Hematopoietic multipotent progenitor cell treated with erythropoietin and hydrocortisone succinate and interleukin-3 and kit ligand, for 6 days (in vitro differentiated cells): ENCODE data around the gene LRPPRC.

ENCODE experiments used
- DNase-seq: peaks from one replicate; pipeline ENCODE4 v3.0.0-alpha.2; 2015

LRPPRC gene

GRCh38 chr2:43906448-43907109 is 89.2 kb downstream of the LRPPRC start:
- DNase-seq: no peak

GRCh38 chr2:43905871-43906270 is 89.9 kb downstream of the LRPPRC start:
- no peak for DNase-seq

- DNase-seq: no peak
Observed at GRCh38 chr2:43905371-43905803, 90.4 kb downstream of the LRPPRC start.

GRCh38 chr2:43899589-43899988 is 96.2 kb downstream of the LRPPRC start:
- DNase-seq: no peak

DNA sequence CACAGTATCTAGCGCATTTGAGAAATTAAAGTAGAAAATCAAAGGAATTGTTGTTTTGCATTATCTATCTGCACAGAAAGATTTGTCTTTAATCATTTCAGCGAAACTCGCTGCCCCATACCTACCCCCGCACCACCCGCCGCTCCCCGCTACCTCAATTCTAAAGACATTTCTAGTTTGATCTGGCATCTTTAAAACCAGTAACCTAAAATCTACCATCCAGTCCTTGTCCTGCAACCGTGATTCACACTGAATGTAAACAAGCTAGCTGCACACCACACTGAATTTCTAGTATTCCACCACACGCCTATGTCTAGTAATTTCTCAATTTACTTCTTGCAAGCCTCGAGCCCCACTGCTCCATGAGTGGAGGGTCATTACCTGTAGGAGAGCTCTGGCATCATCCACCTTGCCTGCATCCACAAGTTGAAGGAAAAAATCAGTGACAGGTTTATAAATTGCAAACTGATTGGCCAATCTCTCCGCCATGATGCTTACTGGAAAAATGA is 96.9 kb downstream of the LRPPRC start:
- no peak for DNase-seq

DNA sequence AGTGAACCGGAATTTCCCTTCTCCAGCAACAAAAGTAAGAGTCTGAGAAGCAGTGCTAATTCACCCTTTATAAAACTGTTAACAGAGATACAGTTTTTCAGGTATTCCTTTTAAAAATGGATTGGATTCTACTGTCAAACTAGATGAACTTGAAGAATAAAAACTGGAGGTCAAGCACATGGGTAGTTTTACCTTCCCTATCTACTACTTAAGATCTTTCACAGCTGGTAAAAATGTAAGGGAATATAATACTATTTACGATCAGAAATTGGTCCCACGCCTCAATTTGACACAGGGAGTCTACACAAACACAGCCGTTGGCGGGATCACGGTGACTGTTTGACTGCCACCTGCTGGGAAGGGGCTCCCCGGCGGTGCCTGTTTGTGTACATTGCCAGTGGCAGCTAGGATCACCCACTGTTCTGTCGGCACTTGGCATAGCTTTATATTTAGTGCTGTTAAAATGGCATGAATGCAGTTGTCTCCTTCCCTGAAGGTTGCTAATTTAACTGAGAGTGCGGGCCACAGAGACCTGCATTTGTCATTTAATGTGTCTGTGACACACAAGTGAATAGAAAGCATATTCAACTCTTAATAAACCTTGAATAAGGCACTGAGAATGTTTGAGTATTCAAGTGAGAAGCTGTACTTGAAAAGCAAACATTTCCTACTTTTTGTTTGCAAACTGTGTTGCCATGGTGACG is 97.5 kb downstream of the LRPPRC start:
- DNase-seq: peak; percentile 47

GRCh38 chr2:43897492-43897891 is 98.3 kb downstream of the LRPPRC start:
- peak; percentile 17 for DNase-seq

GRCh38 chr2:43896906-43897305 is 98.9 kb downstream of the LRPPRC start:
- DNase-seq: no peak

GRCh38 chr2:43894743-43895142 is 101.0 kb downstream of the LRPPRC start:
- peak; percentile 85 for DNase-seq

DNA sequence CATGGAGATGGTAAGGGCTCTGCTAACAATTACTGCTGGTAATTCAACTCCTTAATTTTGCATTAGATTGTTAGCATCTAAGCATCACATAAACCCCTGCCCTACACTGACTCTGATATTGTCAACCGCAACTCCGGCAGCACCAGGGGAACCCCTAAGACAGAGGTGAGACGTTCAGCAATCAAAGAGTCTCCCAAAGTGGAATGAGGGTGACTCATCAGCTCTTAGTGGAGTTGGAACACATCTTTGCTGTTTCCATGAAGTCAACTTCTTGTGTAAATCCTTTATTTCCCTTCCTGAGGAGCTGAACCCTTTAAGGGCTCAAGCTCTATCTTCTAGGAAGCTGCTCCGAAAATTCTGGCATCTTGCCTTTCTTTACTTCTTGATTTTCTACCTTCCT is 104.9 kb downstream of the LRPPRC start:
- no peak for DNase-seq

DNA sequence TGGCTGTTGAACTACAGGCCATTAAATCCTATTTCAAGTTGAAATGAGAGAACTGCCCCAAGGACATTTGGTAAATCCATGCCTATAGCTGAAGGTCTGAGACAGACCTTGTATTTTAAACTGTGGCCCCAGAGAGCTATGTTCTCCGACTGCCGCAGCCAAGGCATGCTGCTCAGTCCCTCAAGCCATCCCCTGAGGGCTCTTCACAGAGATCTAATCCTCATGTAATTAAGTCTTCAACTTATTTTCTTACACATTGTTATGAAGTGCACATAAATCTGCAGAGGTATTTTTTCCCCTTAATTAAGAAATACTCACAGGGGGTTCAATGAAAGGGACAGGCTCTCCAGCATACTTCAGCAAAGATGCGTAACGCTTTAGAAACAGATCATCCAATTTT is 106.4 kb downstream of the LRPPRC start:
- DNase-seq: no peak

GRCh38 chr2:43887176-43887575 is 108.6 kb downstream of the LRPPRC start:
- DNase-seq: no peak

DNA sequence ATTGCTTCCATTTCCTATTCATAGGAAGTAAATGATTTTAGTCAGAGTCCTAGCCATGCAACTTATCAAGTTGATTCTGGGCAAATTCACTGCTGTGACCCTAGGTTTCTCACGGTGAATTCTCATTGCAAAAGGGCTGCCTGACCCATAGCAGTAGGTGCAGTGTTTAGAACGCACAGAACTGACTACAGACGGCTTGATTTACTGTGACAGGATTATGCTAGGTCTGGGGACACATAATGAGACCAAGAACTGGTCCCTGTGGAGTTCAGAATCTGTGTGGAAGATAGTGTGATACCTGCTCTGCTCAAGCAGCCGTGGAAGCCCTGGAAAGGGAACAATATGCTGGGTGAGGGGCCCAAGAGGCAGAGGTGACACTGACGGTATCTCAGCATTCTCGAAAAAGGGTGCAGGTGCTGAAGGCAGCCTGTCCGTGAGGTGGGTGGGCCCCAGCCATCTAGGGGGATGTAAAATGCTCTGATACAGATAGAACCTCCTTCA is 110.6 kb downstream of the LRPPRC start:
- DNase-seq: no peak

GRCh38 chr2:43884689-43885088 is 111.1 kb downstream of the LRPPRC start:
- no peak for DNase-seq

GRCh38 chr2:43882312-43882711 is 113.5 kb downstream of the LRPPRC start:
- DNase-seq: no peak

GRCh38 chr2:43880952-43881351 is 114.8 kb downstream of the LRPPRC start:
- DNase-seq: no peak

DNA sequence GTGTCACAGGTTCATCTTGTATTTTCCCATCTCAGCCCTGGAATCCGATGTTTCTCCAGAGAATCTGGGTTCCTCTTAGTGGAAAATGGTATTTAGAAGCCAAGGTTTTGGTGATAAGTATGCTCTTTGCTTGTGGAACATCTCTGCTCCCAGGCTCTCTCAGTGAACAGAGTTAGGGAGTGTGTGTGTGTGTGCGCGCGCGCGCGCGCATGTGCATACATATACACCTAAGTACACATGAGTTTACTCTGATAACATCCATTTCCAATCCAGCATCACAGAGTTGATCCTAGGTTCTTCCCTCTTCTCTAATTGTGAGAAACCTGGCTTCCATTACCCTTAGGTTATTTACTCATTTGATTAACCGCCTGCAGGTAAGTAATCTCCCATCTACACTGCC is 115.3 kb downstream of the LRPPRC start:
- no peak for DNase-seq

GRCh38 chr2:43879261-43879660 is 116.5 kb downstream of the LRPPRC start:
- DNase-seq: no peak

GRCh38 chr2:43877782-43878464 is 117.9 kb downstream of the LRPPRC start:
- peak; percentile 85 for DNase-seq

DNA sequence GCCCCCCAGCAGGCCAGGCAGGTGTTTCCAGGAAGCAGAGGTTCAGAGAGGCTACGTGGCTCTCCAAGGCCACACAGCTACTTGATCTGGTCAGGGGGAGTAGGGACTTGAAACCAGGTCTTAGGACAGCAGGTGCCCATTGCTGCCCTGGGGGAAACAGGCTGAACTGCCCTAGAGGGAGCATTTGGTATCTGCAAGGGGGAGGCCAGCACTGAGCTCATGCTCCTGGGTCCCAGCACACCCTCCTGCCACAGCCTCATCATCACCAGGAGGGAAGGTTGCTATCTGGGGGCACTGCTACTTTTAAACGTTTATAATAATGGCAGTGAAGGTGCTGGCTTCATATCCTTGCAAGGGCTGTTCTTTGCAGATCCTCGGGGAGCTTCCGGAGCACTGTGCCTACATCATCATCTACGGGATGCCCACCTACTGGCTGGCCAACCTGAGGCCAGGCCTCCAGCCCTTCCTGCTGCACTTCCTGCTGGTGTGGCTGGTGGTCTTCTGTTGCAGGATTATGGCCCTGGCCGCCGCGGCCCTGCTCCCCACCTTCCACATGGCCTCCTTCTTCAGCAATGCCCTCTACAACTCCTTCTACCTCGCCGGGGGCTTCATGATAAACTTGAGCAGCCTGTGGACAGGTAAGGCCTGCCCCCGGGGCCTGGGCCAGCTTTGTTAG is 120.9 kb downstream of the LRPPRC start:
- DNase-seq: no peak

DNA sequence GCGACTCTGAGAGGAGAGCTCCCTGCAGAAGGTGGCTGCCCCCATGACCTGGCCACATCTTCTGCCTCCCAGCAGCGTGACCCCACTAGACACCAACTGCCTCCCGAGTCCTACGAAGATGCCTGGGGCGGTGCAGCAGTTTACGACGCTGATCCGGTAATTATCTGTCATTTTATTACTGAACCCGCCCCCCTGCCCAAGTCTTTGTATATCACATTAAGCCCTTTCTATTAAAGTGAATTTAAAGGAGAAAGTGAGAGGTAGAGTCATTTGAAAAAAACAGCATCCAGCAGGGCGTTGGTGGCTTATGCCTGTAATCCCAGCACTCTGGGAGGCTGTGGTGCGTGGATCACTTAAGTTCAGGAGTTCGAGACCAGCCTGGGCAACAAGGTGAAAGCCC is 123.6 kb downstream of the LRPPRC start:
- no peak for DNase-seq

DNA sequence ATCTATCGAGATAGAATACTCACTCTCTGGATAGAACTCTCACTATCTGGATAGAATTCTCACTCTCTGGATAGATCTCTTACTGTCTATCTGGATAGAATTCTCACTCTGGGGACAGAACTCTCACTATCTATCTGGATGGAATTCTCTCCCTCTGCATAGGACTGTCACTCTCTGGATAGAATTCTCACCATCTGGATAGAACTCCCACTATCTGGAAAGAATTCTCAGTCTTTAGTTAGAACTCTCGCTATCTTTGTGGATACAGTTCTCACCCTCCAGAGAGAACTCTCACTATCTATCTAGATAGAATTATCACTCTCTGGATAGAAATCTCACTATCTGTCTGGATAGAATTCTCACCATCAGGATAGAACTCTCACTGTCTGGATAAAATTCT is 140.5 kb downstream of the LRPPRC start:
- no peak for DNase-seq

DNA sequence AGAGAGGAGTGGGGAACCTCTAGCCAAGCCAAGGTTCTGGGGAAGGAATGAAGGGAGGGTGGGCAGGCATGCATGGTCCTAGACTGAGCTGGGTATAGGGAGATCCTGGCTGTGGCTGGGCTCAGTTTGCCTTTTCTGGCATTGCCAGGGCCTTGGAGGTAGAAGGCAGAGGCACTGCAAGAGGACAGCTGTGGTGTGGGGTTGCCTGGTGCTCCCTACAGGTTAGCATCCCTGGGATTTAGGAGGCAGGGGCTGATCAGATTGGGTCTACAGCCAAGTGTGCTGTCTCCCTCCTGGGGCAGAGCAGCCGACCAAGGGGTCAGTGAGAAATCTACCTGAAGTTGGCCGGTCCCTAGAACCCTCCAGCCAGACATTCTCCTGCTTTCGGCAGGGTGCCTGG is 141.1 kb downstream of the LRPPRC start:
- DNase-seq: no peak
